CD4-positive, alpha-beta T cell treated with Interleukin-17A for 4 hours (primary cell): ENCODE measurements around the gene INTS11.
A peak's percentile ranks its signal among the peaks of the same experiment; 100 is the strongest.

Experiments
- DNase-seq: peaks from one replicate; pipeline ENCODE4 v3.0.0-alpha.2; 2020; ENCODE audit warnings: mixed read lengths

The INTS11 gene

DNA sequence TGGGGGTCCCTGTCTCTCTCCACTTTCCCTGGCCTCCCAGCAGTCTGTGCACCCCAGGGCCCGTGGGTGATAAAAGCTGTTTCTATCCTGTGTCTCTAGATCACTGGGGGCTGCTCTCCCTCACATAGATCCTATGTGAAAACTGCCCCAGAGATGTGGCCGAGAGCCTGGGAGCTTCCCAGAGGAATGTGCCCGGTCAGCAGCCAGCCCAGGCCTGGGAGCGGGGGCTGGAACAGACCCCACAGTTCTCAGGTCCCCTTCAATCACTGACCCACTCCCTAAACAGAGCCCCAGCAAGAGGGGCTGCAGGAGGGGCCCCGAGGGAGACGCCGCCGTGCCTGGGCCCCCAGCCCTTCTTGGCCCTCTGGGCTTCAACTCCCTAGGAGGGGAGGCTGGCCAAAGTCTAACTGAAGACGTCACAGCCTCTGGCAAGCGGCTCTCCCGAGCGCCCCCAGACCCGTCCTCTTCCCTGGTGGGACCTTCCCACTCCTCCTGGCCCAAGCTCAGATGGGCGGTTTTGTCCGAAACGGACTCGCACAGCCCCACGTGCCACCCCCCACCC lies 33.5 kb upstream of the INTS11 start:
- DNase-seq: no peak

DNA sequence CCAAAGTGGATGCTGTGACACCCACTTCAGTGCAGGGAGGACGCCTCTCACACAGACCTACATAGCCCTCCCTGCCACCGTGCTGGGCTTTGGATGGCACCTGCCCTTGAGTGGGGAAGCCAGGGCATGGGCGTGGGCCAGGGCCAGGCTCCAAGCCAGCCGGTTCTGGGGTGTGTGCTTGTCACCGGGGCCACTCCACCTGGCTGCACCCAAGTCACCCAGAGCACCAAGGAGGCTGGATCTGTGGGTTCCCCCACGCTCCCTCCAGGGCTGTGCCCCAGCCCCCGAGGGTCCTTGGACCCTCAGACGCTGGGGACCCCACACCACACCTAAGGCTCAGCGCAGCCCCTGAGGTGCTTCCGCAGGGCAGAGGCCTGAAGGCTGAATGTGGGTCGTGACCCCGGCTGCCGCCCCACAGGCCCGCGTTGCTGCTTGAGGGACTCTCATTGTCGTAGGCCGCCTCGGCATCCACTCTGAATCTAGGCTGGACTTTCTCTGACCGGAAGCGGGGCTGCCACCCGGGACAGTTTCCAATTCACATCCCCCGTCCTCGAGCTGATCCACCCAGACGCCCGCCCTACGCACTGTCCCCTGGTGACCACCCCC lies 32.4 kb upstream of the INTS11 start:
- no peak for DNase-seq

DNA sequence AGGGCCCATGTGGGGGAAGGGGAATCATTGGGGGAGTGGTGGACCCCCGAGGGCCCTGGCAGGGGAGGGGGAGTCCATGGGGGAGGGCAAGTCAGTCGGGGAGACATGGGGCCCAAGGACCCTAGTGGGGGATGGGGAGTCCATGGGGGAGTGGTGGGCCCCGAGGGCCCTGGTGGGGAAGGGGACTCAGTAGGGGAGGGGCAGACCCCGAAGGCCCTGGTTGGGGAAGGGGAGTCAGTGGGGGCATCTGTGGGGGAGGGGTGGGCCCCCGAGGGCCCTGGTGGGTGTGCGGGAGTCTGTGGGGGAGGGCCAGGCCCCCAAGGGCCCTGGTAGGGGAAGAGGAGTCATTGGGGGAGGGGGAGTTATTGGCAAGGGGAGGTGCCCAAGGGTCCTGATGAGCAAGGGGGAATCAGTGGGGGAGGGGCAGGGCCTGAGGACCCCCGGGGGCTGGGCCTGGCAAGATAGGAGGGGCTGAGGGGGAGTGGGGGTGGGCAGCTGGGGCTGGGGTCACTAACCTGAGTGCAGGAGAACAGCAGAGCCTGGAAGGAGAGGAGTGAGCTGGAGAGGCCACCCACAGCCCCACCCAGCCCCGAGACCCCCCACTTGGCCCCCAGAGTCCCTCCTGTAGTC lies 31.8 kb upstream of the INTS11 start:
- no peak for DNase-seq

DNA sequence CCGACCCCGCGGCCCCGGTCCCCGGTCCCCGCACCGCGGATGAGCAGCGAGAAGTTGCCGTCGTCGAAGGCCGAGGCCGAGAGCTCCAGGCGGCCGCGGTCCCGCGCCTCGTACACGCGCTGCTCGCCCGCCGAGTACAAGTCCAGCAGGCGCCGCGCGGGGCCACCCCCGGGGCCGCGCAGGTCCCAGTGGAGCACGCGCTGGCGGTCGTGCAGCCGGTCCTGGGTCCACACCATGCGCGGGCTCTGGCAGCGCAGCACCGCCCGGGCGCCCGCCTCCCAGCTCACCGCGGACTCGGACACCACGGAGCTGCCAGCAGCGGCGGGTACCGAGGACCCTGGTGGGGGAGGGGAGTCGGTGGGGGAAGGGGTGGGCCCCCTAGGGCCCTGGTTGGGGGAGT lies 31.0 kb upstream of the INTS11 start:
- no peak for DNase-seq

DNA sequence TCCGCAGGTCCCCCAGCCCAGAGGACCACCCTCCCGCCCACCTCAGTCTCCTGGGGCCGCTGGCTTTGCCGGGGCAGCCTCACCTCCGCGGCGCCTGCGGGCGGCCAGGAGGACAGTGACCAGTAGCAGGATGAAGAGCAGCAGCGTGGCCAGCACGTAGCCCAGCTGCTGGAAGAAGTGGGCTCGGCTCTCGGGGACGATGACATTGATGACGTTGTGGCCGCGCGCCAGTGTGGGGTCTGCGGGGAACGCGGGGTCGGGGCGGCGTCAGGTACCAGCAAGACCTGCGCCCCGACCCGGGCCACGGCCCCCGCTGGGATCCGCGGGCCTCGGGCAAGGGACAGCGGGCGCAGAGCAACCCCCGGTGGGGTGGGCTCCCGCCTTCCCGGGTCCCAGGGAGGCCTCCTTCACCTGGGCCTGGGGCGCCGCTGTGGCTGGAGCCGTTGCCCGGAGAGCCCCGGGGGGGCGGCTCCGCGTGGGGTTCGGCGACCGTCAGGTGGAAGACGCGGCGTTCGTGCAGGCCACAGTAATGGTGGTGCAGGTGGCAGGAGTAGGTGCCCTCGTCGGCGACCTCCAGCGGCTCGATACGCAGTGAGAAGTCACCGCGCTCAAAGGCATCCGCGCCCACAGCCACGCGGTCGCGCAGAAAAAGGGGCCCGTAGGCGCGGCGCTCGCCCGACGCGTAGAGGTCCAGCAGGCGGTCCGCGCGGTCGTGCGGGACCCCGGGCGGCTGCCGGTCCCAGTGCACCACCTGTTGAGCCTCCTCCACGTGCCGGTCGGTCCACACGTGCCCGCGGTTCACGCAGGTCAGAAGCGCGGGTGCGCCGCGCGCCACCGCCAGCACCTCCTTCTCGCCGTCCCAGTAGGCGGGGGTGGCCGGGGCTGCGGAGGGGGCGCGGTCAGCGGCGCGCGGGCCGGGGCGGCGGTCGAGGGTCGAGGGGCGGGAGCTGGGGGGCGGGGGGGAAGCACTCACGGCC lies 30.1 kb upstream of the INTS11 start:
- peak; percentile 43 for DNase-seq

DNA sequence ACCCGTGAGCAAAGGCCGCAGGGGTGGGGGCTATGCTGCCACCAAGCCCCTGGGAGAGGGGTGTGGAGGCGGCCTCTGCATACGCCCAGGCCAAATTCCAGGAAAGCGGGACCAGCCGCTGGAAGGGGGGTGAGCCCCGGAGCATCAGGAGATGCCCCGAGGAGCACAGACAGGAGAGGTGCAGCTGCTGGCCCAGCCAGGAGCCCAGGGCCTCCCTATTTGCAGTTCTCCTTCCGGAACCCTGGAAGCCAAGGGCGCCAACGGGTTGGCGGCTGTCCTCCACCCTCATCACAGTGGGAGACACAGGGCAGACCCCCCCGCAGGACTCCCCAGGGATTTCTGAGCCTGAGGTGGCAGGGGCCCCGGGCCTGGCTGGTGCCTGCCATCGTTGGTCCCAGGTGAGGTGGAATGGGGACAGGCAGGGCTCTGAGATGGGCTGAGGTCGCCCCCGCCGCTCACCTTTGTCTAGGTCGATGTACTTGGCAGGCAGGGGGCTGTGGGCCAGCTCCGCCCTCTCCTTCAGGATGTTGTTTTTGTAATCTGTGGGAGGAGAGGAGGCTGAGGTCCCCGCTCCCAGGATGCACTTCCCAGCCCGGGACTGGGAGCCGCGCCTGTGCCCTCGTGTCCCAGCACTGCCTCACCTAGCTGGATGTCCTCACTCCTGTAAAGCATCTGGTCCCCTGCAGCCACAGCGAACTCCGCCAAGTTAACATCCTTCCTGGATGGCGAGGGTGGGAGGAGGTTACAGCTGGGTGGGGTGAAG lies 29.1 kb upstream of the INTS11 start:
- DNase-seq: no peak

DNA sequence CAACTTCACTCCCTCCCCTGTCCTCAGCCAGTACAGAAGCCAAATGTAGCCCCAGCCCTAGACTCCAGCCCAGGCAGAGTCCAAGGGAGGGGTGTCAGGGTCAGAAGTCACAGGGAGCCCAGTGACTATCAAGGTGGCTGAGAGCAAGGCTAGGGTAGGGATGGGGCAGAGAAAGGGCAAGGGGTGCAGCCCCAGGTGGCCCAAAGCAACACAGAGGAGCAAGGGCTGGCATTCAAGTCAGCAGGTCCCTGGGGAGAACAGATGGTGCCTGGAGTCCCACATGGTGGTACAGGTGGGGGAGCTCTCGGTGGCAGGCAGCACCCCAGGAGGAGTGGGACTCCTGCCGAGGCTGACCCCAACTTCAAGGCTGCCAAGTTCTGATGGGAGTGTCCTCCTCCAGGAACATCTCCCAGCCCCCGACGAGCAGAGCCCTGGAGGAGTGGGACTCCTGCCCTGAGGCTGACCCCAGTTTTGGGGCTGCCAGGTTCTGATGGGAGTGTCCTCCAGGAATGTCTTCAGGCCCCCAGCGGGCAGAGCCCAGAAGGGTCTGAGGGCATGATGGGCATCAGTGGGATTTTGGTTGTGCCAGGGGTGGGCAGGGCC lies 28.4 kb upstream of the INTS11 start:
- no peak for DNase-seq

DNA sequence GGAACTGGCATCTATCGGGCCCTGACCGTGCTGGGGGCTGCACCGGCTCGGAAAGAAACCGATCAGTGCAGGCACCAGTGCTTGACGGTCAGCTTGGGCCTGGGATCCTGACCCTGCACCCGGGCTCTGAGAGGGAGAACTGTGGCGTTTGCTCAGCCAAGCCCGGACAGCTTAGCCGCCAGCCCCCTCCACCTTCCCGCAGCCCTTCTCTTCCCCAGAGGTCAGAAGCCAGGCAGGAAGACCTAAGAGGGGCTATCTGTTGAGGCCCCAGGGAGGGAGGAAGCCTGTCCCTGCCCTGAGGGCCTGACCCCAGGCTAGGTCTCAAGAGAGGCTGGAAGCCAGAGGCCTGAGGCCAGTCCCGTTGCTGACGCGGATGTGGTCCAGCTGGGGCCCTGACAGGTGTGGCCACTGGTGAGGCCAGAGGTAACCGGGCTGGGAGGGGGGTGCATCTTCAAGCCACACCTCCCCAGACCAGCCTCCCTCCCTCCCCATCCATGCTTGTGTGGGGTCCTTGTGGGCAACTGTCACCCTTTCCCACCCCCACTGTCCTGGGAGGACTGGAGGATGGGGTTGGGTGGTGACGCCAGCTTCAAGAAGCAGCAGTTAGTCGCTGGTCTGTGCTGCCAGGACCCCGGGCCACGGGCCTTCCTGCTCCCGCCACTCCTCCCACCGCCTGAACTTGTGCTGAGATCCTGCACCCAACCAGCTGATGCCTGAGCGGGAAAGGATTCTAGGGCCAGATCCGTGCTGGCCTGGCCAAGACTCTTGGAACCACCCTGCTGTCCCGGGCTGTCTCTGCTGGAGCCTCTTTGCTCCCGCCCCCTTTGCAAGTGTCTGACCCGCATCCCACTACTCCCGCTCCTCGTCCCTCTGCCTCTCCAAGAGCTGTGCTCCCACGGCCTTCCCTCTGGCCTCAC lies 27.3 kb upstream of the INTS11 start:
- DNase-seq: no peak

DNA sequence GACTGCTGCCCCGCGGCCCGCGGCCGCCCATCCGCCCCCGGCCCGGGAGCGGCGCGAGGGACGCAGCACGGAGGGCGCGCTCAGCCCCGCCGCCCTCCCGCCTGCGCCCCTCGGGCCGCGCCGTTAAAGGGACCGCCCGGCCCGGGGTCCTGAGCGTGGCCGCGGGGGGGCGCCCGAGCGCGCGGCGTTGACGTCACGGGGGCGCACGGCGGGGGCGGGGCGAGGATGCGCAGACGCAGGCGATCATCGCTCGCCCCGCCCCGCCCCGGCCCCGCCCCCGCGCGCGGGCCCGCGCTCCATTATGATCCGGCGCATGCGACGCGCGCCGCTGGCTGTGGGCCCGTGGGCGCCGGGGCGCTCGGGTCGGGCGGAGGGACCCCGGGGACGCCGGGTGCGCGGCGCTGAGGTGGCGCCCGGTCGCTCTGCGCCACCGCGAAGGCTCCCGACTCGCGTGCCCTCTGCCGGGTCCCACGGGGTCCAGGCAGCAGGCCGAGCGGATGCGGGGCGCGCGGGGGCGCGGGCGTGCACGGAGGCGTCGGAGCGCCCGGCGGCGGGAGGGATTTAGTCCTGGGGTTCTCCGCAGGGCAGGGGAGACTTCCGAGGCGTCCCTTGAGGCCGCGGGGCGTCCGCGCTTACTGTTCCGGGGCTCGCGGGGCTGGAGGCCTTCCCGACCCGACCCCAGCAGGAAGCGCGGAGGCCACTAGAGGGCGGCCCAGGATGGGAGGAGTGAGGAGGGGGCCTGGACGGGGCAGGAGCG lies 25.0 kb upstream of the INTS11 start, which contains the start of gene DVL1:
DVL1 (minus strand) TSS at position 163 of the 757 bp plus-strand sequence. CDS start 353 bp downstream, outside the sequence.
- peak; percentile 81 for DNase-seq

DNA sequence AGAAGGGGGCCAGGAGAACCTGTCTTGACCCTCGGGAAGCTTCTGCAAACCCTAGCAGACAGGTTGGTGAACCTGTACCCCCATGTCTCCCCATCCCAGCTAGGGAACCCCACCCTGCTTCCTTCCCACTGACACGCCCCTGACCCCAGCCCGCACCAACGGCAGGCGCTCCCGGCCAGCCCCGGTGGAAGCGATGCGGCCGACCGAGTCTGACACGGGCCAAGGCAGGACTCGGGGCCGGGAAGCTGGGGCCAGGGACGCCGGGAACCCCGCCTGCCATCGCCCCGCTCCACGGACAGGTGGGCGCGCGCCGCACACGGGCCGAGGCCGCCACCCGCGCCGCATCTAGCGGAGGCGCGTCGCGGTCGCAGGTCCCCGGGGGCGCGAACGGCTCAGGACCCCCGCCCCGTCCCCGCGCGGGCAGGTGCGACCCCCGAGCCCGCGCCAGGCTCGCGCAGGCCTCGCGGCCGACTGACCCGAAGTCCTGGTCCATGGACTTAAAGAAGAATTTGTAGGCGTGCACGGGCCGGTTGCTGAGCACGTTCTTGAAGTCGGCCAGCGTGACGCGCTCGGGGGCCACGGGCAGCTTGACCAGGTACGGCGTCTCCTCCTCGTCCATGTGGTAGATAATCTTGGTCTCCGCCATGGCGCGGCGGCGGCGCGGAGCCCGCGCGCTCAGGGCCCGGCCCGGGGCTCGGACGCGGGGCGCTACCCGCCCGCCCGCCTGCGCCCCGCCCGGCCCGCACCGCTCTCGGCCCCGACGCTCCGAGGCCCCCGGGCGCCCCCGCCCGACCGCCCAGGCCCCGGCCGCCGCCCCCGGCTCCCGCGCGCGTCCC lies 24.2 kb upstream of the INTS11 start:
- peak; percentile 21 for DNase-seq

DNA sequence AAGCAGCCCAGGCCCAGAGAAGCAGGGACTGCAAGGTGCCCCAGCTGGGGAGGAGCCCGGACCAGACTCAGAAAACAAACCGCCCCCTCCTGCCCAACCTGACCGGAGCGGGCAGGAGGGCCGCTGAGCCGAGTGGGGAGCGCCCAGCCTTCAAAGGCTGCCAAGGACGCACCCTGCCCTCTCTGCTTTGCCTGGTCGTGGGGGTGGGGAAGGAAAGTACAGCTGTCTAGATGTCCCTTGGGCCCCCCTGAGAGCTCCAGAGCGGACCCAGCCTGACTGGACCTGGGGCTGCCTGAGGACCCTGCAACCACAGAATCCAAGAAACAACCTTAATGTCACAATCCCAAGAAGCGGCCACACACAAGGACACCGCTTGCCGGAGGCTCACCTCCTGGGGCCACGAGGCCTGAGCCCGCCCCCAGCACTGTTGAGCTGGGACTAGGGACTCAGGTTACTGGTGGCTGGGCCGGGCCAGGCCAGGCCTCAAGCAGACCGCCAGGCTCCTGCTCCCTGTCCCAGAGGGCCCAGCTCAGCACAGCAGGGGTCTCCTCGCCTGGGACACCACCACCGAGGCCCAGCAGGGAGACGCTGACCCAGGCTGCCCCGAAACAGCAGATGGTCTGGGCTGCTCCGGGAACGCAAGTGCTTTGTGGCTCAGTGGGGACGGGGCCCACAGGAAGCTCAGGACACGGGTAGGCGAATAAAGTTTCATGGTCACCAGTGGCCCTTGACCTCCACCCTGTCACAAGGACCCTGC lies 23.4 kb upstream of the INTS11 start:
- DNase-seq: no peak

DNA sequence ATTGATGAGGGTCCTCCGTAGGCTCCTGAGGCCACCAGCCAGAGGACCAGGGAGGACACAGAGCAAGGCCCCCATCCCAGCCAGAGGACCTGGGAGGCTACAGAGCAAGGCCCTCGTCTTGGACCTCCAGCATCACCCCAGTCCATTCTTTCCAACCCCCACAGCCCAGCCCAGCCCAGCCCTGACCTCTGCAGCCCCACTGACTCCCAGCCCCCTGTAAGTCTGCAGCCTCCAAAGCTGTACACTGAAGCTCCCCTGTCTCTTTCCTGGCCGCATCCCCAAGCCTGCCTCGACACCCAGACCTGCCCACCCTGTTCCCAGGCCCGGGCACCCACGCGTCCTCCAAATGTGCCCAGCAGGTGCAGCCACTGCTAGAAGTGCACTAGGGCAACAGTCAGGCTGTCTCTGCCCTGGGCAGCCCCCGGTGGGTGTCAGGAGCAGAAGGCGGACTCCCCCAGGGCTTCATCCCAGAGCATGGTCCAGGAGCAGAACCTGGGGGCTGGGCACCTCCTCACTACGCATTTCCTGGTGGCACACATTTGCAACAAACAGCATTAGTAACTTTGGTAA lies 22.7 kb upstream of the INTS11 start:
- no peak for DNase-seq

DNA sequence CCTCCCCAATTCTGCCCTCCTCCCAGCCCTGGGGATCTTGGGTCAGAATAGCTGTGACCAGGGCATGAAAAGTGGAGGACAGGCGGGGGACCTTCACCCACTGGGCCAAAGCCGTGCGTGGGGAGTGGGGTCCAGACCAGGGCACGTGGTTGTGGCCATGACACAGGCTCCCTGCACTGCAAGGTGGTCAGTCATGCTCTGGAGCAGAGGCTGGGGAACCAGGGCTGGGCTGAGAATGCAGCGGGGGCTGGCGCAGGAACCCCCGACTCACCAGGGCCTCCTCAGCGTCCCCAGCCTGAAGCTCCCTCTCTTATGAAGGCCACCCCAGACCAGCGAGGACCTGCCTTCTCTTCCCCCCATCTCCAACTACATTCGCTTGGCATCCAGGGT lies 22.0 kb upstream of the INTS11 start:
- no peak for DNase-seq

DNA sequence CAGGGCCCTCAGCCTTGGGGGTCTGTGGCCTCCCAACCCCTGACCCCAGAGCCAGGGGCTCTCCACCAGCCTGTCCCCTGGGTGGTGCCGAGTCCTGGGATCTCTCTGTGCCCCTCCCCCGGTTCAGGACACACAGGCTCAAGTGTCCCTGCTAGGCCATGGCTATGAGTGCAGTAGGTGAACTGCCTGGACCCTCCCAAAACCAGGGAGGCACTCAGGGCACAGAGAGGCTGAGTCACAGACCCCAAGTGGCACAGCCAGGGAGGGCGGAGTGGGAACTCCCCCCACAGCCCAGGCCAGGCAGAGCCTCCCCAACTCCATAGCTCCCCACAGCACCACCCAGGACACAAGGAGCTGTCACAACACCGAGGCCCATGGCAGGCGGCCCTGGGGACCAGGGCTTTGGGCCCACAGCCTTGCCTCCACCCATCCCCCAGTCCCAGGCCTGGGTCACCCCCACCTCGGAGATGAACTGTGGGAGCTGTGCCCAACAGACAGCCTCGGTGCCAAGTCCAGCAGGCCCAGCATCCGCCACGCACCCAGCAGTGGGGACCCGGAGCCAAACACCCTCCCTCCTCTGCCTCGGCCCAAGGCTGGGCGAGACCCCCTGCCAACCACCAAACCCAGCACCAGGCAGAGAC lies 21.5 kb upstream of the INTS11 start:
- no peak for DNase-seq

DNA sequence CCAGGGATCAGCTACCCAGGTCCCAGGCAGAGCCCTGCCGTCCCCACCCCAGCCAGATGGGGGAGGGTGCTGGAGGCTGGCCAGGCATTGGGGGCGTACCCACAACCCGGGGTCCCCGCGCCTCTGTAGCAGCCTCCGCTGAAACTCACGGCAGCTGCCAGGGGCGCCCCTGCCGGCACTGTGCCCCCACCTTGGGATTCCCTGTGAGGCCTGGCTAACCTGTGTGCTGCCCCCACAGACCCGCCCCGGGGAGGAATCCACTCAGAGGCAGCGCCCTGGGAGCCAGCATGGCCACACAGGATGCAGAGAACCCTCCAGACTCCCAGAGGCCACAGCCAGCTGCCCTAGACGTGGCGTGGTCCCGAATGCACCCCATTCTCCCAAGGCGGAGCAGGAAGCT lies 20.9 kb upstream of the INTS11 start:
- DNase-seq: no peak

DNA sequence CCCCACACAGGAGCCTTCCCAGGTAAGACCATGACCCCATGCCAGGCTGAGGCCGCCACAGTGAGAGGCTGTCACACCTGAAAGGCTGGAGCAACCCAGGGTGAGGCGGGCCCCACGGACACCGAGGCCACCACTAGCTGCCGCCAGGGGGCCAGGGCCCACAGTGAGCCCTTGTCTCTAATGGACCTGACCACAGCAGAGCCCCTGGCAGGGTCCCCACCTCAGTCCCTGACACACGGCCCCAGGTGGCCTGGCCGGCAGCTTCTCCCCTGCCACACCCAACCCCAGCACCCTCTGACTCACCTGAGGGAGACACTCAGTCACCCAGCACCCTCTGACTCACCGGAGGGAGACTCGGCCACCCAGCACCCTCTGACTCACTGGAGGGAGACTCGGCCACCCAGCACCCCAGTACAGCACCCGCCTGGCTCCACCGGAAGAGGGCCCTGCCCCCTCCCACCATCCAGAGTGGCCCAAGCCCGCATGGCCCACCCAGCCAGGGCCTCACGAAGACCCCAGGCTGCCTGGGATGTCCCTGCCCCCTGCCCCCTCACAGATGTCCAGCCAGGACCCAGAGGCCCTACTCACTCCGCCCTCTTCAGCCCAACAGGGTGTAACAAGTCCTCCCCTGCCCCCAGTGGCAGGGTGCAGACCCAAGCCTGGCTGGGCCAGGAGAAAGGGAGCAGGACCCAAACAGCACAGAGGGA lies 20.3 kb upstream of the INTS11 start:
- peak; percentile 64 for DNase-seq
